WERI-Rb-1 (cell line): ENCODE measurements around the gene NEURL1.
A peak's percentile ranks its signal among the peaks of the same experiment; 100 is the strongest.

ENCODE experiments used
- DNase-seq: peaks from one replicate; pipeline ENCODE4 v3.0.0-alpha.2; 2020
- H3K27ac ChIP-seq: fragments of 250-450 bp; sonication (Bioruptor Pico); 2 replicates; pipeline ENCODE4 v1.5.1; 2020; ENCODE audit warnings: mild to moderate bottlenecking, moderate library complexity
- H3K27me3 ChIP-seq: fragments of 250-450 bp; sonication (Bioruptor Pico); 2 replicates; pipeline ENCODE4 v1.5.1; 2021; ENCODE audit warnings: mild to moderate bottlenecking, low read depth, moderate library complexity; ENCODE audit not compliant: insufficient read depth, severe bottlenecking
- H3K36me3 ChIP-seq: fragments of 250-450 bp; sonication (Bioruptor Pico); 2 replicates; pipeline ENCODE4 v1.5.1; 2020; ENCODE audit warnings: mild to moderate bottlenecking, moderate library complexity
- H3K4me3 ChIP-seq: 2 replicates; pipeline ENCODE4 v1.5.1; 2011; ENCODE audit warnings: low read depth, mild to moderate bottlenecking, control low read depth, low read length
- H3K9me3 ChIP-seq: fragments of 250-450 bp; sonication (Bioruptor Pico); 2 replicates; pipeline ENCODE4 v1.5.1; 2021; ENCODE audit warnings: mild to moderate bottlenecking, moderate library complexity; ENCODE audit not compliant: severe bottlenecking
- TF ChIP-seq, protein P1 (sequence below): IDR thresholded peaks from 2 replicates; pipeline ENCODE4 v1.5.1; 2011; ENCODE audit warnings: low read depth, mild to moderate bottlenecking, control low read depth, inconsistent platforms, low read length

NEURL1 gene

DNA sequence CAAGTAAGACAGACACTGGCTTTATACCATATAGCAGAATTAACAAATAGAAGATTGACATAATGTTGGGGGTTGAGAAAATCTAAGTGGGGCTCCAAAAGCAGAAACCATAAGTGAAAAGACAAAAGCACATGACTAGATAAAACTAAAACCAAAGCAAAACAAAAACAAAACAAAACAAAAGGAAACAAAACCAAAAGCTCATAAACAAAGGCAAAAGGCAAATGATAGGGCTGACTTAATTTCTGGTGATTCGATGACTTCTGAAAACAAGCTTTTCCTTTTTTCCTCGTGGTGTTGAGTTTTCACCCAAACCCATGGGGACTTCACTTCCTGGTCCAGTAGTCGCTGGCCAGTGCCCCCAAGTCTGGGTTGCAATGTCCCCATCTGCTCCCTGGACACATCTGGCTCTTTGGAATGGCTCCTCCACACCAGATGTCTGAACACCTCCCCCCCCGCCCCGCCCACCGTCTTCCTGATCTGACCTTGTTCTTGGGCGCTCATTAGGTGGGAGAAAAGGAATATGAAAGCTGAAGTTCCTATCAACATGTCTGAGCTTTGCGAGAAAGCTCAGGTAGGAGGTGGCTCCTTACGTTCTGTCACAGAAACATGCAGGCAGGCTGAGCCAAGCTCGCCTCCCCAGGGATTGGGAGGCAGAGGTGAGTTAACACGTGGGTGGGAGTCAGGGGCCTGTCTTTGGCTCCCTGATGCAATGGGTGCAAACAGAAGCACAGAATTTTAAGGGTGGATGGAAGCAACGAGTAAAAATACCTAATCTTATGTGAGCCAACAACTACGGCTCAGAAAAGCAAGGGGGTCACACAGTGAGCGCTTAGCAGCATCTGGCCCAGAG lies 121.0 kb downstream of the NEURL1 start:
- no peak overlapping the region for H3K27ac ChIP-seq
- H3K9me3 ChIP-seq, result no peaks in the 10 kb centered on the region
- no peaks in the 10 kb centered on the region; the same call in 1 of the 2 replicates for H3K36me3 ChIP-seq
- no peaks in the 10 kb centered on the region for H3K27me3 ChIP-seq
- no peak for DNase-seq
- H3K4me3 ChIP-seq, result no peak overlapping the region
- TF ChIP-seq, protein P1, sequence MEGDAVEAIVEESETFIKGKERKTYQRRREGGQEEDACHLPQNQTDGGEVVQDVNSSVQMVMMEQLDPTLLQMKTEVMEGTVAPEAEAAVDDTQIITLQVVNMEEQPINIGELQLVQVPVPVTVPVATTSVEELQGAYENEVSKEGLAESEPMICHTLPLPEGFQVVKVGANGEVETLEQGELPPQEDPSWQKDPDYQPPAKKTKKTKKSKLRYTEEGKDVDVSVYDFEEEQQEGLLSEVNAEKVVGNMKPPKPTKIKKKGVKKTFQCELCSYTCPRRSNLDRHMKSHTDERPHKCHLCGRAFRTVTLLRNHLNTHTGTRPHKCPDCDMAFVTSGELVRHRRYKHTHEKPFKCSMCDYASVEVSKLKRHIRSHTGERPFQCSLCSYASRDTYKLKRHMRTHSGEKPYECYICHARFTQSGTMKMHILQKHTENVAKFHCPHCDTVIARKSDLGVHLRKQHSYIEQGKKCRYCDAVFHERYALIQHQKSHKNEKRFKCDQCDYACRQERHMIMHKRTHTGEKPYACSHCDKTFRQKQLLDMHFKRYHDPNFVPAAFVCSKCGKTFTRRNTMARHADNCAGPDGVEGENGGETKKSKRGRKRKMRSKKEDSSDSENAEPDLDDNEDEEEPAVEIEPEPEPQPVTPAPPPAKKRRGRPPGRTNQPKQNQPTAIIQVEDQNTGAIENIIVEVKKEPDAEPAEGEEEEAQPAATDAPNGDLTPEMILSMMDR, result no peak

DNA sequence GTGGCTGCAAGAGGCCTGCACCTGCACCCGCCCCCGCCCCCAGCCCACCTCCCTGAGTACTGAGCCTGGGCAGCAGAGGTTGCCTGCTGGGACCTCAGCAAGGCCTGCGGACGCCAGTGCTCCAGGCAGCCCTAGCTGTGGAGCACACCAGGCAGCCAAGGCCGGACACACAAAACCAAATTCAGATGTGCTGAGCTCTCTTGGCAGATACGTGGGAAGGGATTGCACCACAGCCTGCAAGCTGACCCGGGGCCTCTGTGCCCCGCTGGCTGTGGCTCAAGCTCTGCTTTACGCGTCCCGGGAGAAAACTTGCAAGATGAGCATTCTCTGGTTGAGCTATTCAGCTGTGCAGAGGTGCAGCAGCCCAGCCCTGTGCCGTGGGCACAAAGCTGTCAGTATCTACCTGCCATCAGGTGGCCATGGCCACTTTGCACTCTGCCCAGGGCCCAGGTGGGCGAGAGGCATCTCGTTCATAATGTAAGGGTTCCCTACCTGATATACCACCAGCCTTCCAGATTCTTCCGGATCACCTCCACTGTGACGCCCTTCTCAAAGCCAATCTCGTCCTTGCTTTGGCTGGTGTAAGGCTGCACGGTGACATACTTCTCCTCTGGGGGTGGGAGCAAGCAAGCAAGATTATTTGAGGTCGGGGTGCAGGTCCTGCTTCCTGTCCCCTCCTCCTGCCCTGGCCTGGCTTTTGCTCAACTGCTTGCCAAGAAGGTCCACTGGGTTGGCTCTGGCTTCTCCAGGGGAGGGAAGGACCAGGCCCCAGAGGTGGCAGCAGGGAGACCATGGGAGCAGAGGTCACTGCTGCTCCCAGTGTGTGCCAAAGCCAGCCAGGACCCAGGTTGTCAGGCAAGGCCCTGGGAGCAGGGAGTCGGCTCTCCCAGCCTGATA lies 123.4 kb downstream of the NEURL1 start:
- Histone ChIP-seq H3K4me3 (no peak overlapping the region), H3K27me3 (no peaks in the 10 kb centered on the region), H3K36me3 (no peaks in the 10 kb centered on the region), H3K9me3 (no peaks in the 10 kb centered on the region), H3K27ac (peak overlapping the region; percentile 33)
- DNase-seq, result no peak
- TF ChIP-seq, protein P1, result no peak

DNA sequence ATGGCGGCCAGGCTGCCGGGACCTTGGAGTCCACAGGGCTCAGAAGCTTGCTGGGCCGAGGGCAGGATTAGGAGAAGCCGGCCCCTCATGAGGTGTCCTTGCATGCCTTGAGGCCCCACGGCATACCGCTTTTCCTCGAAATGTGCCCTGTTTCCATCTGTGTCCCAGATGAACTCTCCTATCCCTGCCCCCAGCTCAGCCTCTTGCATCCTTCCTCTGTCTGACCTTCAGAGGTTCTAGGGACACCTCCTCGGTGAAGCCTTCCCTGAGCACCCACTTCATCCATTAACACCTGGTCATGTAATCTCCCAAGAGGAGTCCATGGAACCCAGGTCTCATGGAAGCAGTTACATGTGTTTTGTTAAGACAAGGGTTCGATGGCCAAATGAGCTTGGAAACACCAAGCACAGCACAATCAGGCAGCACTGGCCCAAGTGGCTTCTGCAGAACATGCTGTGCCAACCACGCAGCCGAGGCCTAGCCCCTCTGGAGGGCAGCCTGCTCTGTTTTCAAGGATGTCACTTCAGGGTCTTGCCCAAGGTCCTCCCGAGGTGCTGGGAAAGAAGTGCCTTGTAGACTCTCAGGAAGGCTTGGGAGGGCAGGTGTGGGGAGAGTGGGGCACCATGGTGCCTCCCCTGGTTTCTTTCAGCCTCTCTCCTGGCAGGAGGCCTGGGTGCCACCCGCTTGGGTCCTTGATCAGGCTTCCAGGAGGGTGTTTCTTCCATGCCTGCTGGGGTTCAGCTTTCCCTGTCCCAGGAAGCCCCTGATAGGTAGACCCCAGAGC lies 124.3 kb downstream of the NEURL1 start:
- Histone ChIP-seq H3K4me3 (no peak overlapping the region), H3K9me3 (no peaks in the 10 kb centered on the region), H3K36me3 (no peaks in the 10 kb centered on the region), H3K27me3 (no peaks in the 10 kb centered on the region), H3K27ac (peak overlapping the region; percentile 82)
- no peak for DNase-seq
- TF ChIP-seq, protein P1, result no peak

DNA sequence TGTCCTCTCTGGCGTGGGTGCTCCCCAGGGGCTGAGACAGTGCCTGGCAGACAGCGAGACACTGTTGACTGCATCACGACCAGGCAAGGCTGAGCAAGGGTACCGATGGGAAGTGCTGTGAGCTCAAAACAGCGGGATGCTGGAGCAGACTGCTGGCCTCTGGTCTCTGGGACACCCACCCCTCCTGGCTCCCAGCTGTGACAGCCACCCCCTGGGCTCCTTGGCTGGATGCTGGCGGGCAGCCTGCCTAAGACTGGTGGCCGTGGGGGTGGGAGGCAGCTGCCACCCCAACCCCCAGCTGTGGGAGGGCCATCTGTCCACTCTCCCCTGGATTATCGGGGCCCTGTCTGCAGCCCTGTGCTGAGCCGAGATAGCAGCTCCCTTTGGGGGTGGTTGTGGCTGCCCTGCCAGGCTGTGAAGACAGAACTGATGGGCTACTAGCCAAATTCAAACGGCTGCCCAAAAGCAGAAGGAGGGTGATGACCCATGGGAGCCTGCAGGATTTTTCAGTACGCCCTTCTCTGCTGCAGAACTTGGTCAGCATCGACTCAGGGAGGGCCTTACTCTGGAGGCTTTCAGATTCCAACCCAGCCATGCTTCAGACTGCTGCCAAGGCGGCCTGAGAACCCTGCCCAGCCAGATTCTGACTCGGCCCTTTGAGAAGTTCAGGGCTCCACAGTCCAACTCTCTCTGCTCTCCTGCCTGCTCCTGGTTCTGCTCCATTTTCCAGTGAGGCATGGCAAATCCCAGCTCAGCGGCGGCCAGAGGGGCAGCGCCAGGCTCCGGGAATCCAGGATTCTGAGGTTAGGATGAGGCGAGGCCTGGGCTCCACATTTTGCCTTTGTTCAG lies 125.3 kb downstream of the NEURL1 start:
- Histone ChIP-seq H3K4me3 (no peak overlapping the region), H3K9me3 (no peaks in the 10 kb centered on the region), H3K36me3 (no peaks in the 10 kb centered on the region), H3K27ac (peak overlapping the region; percentile 82), H3K27me3 (no peaks in the 10 kb centered on the region)
- peak; percentile 79 for DNase-seq
- TF ChIP-seq, protein P1, result no peak
